Right lobe of liver (tissue), 4 donors: Measurements from ENCODE around the gene MARCHF10.

Experiments
- POLR2A ChIP-seq: fragments of 450-650 bp; IDR thresholded peaks from one replicate; pipeline ENCODE4 v1.6.1; 2017; ENCODE audit warnings: antibody characterized with exemption, mild to moderate bottlenecking
- TF ChIP-seq, protein P1 (sequence below), 4 donors: fragments of 200-600 bp in 3 of 4; fragments of 450-650 bp in 1 of 4; IDR thresholded peaks; one replicate each; pipeline versions ENCODE4 v1.5.1 to v1.8.0; 2016 to 2022; ENCODE audit warnings: antibody characterized with exemption in 4 of 4, mild to moderate bottlenecking in 2 of 4
- donor health status: DM: no; HTN: no; CAD: no.
- donor health status: DM: no; HTN: no; CAD: no.
- donor health status: DM: no; HTN: yes; CAD: no.

DNA sequence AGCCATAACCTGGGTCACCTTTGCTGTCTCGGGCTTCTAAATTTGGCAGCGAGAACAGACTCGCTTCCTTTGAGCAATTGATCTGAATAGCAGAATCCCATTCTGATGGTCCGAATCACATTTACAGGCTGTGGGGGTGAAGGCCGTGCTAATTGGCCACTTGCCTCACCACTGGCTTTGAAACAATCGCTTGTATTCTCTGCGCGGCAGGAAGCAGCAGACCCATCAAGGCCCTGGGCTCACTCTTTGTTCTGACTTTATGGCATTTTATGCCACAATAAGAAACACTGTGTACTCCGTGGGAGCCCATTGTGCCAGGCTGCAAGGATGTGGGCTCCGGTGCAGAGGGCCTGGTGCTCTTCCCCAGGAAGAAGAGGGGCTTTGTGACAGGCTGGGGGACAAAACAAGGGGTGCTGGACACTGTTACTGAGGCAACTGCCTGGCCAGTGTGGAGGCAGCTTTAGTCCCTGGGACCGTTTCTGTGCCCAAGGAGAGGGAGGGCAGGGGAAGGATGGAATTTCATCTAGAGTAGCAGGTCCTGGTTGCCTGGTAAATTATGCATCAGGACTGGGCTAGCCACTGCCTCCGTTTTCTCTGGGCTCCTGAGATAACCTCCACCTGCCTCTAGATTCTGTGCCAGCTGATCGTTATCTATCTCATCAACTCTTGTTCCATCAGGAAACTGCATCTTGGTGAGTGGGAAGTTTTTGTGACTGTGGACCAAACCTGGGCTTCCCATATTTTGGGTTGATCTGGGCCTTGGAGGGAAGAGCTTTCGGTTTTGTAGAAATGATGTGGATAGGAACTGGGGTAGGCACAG is 102.1 kb downstream of the MARCHF10 start:
- TF ChIP-seq, protein P1, sequence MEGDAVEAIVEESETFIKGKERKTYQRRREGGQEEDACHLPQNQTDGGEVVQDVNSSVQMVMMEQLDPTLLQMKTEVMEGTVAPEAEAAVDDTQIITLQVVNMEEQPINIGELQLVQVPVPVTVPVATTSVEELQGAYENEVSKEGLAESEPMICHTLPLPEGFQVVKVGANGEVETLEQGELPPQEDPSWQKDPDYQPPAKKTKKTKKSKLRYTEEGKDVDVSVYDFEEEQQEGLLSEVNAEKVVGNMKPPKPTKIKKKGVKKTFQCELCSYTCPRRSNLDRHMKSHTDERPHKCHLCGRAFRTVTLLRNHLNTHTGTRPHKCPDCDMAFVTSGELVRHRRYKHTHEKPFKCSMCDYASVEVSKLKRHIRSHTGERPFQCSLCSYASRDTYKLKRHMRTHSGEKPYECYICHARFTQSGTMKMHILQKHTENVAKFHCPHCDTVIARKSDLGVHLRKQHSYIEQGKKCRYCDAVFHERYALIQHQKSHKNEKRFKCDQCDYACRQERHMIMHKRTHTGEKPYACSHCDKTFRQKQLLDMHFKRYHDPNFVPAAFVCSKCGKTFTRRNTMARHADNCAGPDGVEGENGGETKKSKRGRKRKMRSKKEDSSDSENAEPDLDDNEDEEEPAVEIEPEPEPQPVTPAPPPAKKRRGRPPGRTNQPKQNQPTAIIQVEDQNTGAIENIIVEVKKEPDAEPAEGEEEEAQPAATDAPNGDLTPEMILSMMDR (IDR thresholded peaks at IDR 0.05) = no peak
- TF ChIP-seq POLR2A = no peak
